Measurements from ENCODE around the gene ABI1. TPM values are rescaled to one million over a fixed set of nuclear protein-coding genes. Genes with fewer than 3 reads are reported as not detected.

Gene ABI1
- total RNA-seq, 4 donors from 2014 or later: 29.9 to 54.5 (median 47.8) TPM

- H3K27me3 ChIP-seq: no peaks in the 10 kb centered on the region
- H3K27ac ChIP-seq: no peak overlapping the region
- TF ChIP-seq POLR2A (IDR thresholded peaks at IDR 0.05) (no peak), POLR2AphosphoS5 (IDR thresholded peaks at IDR 0.05) (no peak)
- H3K9me3 ChIP-seq: no peaks in the 10 kb centered on the region
- no peak for DNase-seq
- intact Hi-C loops (cut with DNase I; ENCODE audit: low total_unique reads): no loop called here
- 95% methylated on average over 10 of the region's 10 CpGs; no CpG with 5 or more reads in 1 of the 2 donors for WGBS, 2 donors (ENCODE audit: low coverage in 1 of 2)
- in situ Hi-C loops (cut with MboI; ENCODE audit: low pct_ligation_motif_present in 1 of 4, low pct_unique_long_range_greater_than_20kb in 1 of 4, low sequenced_read_pairs in 3 of 4): no loop called here
- H3K36me3 ChIP-seq: peaks cover 0 to 9% (median 0%) of the 10 kb centered on the region in 4 donors
- peaks cover 0 to 9% (median 0%) of the 10 kb centered on the region in 4 donors for H3K4me1 ChIP-seq
- H3K4me3 ChIP-seq: no peak overlapping the region
Measured at GRCh38 chr10:26706936-26707335, 153.8 kb downstream of the ABI1 start.

GRCh38 chr10:26706206-26706605, 154.6 kb downstream of the ABI1 start:
- WGBS, 2 donors (ENCODE audit: low coverage in 1 of 2): 84 to 100% methylated on average over 1 to 6 of the region's 6 CpGs
- Histone ChIP-seq H3K27ac (no peak overlapping the region), H3K9me3 (no peaks in the 10 kb centered on the region), H3K36me3 (peaks cover 0 to 9% (median 0%) of the 10 kb centered on the region in 4 donors), H3K4me1 (peaks cover 0 to 15% (median 6%) of the 10 kb centered on the region in 4 donors), H3K4me3 (no peak overlapping the region), H3K27me3 (no peaks in the 10 kb centered on the region)
- TF ChIP-seq EP300 (IDR thresholded peaks at IDR 0.05; ENCODE audit: low read depth): no peak
- no peak for TF ChIP-seq POLR2A (IDR thresholded peaks at IDR 0.05)
- TF ChIP-seq POLR2AphosphoS5 (IDR thresholded peaks at IDR 0.05): no peak
- no peak for TF ChIP-seq CTCF (IDR thresholded peaks at IDR 0.05)
- no peak for DNase-seq
- in situ Hi-C loops (cut with MboI; ENCODE audit: low pct_ligation_motif_present in 1 of 4, low pct_unique_long_range_greater_than_20kb in 1 of 4, low sequenced_read_pairs in 3 of 4) (no loop called here), intact Hi-C loops (cut with DNase I; ENCODE audit: low total_unique reads) (no loop called here)

GRCh38 chr10:26703974-26704373, 156.8 kb downstream of the ABI1 start:
- in situ Hi-C loops (cut with MboI; ENCODE audit: low pct_ligation_motif_present in 1 of 4, low pct_unique_long_range_greater_than_20kb in 1 of 4, low sequenced_read_pairs in 3 of 4) (no loop called here), intact Hi-C loops (cut with DNase I; ENCODE audit: low total_unique reads) (no loop called here)
- H3K27ac ChIP-seq: no peak overlapping the region
- H3K9me3 ChIP-seq: no peaks in the 10 kb centered on the region
- no peak for DNase-seq
- peaks cover 0 to 9% (median 0%) of the 10 kb centered on the region in 4 donors for H3K36me3 ChIP-seq
- no peak overlapping the region for H3K4me3 ChIP-seq
- no peak for TF ChIP-seq POLR2AphosphoS5 (IDR thresholded peaks at IDR 0.05)
- no peak for TF ChIP-seq EP300 (IDR thresholded peaks at IDR 0.05; ENCODE audit: low read depth)
- no peak for TF ChIP-seq POLR2A (IDR thresholded peaks at IDR 0.05)
- no peak for TF ChIP-seq CTCF (IDR thresholded peaks at IDR 0.05)
- peaks cover 1 to 36% (median 19%) of the 10 kb centered on the region in 4 donors for H3K4me1 ChIP-seq
- no peaks in the 10 kb centered on the region for H3K27me3 ChIP-seq
- 90 to 94% methylated on average over 9 of the region's 9 CpGs for WGBS, 2 donors (ENCODE audit: low coverage in 1 of 2)

GRCh38 chr10:26703096-26703495, 157.7 kb downstream of the ABI1 start:
- intact Hi-C loops (cut with DNase I; ENCODE audit: low total_unique reads) (no loop called here), in situ Hi-C loops (cut with MboI; ENCODE audit: low pct_ligation_motif_present in 1 of 4, low pct_unique_long_range_greater_than_20kb in 1 of 4, low sequenced_read_pairs in 3 of 4) (no loop called here)
- no peak overlapping the region for H3K4me3 ChIP-seq
- no peak overlapping the region for H3K27ac ChIP-seq
- DNase-seq: no peak
- H3K27me3 ChIP-seq: no peaks in the 10 kb centered on the region
- no peak for TF ChIP-seq POLR2AphosphoS5 (IDR thresholded peaks at IDR 0.05)
- no peak for TF ChIP-seq EP300 (IDR thresholded peaks at IDR 0.05; ENCODE audit: low read depth)
- no peak for TF ChIP-seq CTCF (IDR thresholded peaks at IDR 0.05)
- TF ChIP-seq POLR2A (IDR thresholded peaks at IDR 0.05): no peak
- 82 to 88% methylated on average over 3 to 4 of the region's 4 CpGs for WGBS, 2 donors (ENCODE audit: low coverage in 1 of 2)
- H3K36me3 ChIP-seq: peaks cover 0 to 9% (median 0%) of the 10 kb centered on the region in 4 donors
- H3K9me3 ChIP-seq: no peaks in the 10 kb centered on the region
- peaks cover 4 to 45% (median 27%) of the 10 kb centered on the region in 4 donors for H3K4me1 ChIP-seq

Data from transverse colon (tissue), 4 donors.